Mesendoderm (in vitro differentiated cells): ENCODE results near the gene SMARCD3.
A peak's percentile ranks its signal among the peaks of the same experiment; 100 is the strongest.

Experiments used
- DNase-seq: peaks from one replicate; pipeline ENCODE4 v3.0.0; 2013
- H2AK5ac ChIP-seq: 2 replicates; pipeline ENCODE4 v1.6.1; 2013; ENCODE audit warnings: low read length, inconsistent platforms
- H2BK120ac ChIP-seq: 2 replicates; pipeline ENCODE4 v1.6.1; 2013; ENCODE audit warnings: low read depth, mild to moderate bottlenecking, low read length, moderate library complexity, mixed read lengths
- H2BK15ac ChIP-seq: replicated peaks from 2 replicates; pipeline ENCODE4 v1.6.1; 2013; ENCODE audit warnings: low read depth, mild to moderate bottlenecking, moderate library complexity
- H2BK5ac ChIP-seq: 2 replicates; pipeline ENCODE4 v1.6.1; 2013; ENCODE audit warnings: low read length, inconsistent platforms
- H3K18ac ChIP-seq: 2 replicates; pipeline ENCODE4 v1.6.1; 2013; ENCODE audit warnings: mild to moderate bottlenecking, low read length, mixed read lengths
- H3K23ac ChIP-seq: one replicate; pipeline ENCODE4 v1.6.1; 2013; ENCODE audit warnings: low read length
- H3K27ac ChIP-seq: 2 replicates; pipeline ENCODE4 v1.5.1; 2013; ENCODE audit warnings: low read depth, mild to moderate bottlenecking, inconsistent platforms, low read length, moderate library complexity
- H3K27me3 ChIP-seq: 2 replicates; pipeline ENCODE4 v1.6.1; 2013; ENCODE audit warnings: low read length, control low read depth, mild to moderate bottlenecking, inconsistent platforms; ENCODE audit not compliant: insufficient read depth, poor library complexity
- H3K36me3 ChIP-seq: 2 replicates; pipeline ENCODE4 v1.6.1; 2013; ENCODE audit warnings: low read length, inconsistent platforms; ENCODE audit not compliant: control insufficient read depth, insufficient read depth
- H3K4ac ChIP-seq: one replicate; pipeline ENCODE4 v1.6.1; 2013; ENCODE audit warnings: low read depth, mild to moderate bottlenecking, low read length, moderate library complexity
- H3K4me1 ChIP-seq: 2 replicates; pipeline ENCODE4 v1.6.1; 2013; ENCODE audit warnings: low read depth, low read length, inconsistent platforms; ENCODE audit not compliant: control insufficient read depth
- H3K4me2 ChIP-seq: 2 replicates; pipeline ENCODE4 v1.6.1; 2013; ENCODE audit warnings: low read length
- H3K4me3 ChIP-seq: 2 replicates; pipeline ENCODE4 v1.5.1; 2013; ENCODE audit warnings: mild to moderate bottlenecking, low read length
- H3K56ac ChIP-seq: one replicate; pipeline ENCODE4 v1.6.1; 2013; ENCODE audit warnings: low read length
- H3K79me1 ChIP-seq: 2 replicates; pipeline ENCODE4 v1.6.1; 2013; ENCODE audit warnings: low read length, inconsistent platforms
- H3K79me2 ChIP-seq: 2 replicates; pipeline ENCODE4 v1.6.1; 2013; ENCODE audit warnings: mild to moderate bottlenecking, low read length; ENCODE audit not compliant: control insufficient read depth, insufficient read depth
- H3K9ac ChIP-seq: 2 replicates; pipeline ENCODE4 v1.6.1; 2013; ENCODE audit warnings: low read length, inconsistent platforms
- H4K5ac ChIP-seq: one replicate; pipeline ENCODE4 v1.6.1; 2013; ENCODE audit warnings: low read length
- H4K8ac ChIP-seq: one replicate; pipeline ENCODE4 v1.6.1; 2013; ENCODE audit warnings: low read depth, mild to moderate bottlenecking, control low read depth, low read length, moderate library complexity
- WGBS: extraction: QIAGEN DNeasy Blood & Tissue Kit; methylation state at CpG from one replicate; pipeline ENCODE4 v1.1.7; 2013; ENCODE audit warnings: low lambda C conversion rate, missing lambda C conversion rate; ENCODE audit not compliant: insufficient coverage; ENCODE audit errors: extremely low coverage; 5-methylcytosine and 5-hydroxymethylcytosine counted together

The SMARCD3 gene

GRCh38 chr7:151271699-151272355 is 23.3 kb upstream of the SMARCD3 start:
- H3K27ac ChIP-seq: no peak overlapping the region
- peak; percentile 17 for DNase-seq

GRCh38 chr7:151269511-151269910 is 21.0 kb upstream of the SMARCD3 start:
- H4K8ac ChIP-seq: no peak overlapping the region
- H3K4ac ChIP-seq: no peak overlapping the region
- H3K9ac ChIP-seq: no peak overlapping the region
- H3K27me3 ChIP-seq: no peaks in the 10 kb centered on the region
- H3K56ac ChIP-seq: no peak overlapping the region
- H4K5ac ChIP-seq: no peak overlapping the region
- no peak overlapping the region for H2BK120ac ChIP-seq
- H2AK5ac ChIP-seq: no peak overlapping the region
- no peaks in the 10 kb centered on the region for H3K79me1 ChIP-seq
- no peaks in the 10 kb centered on the region for H3K79me2 ChIP-seq
- H3K18ac ChIP-seq: no peak overlapping the region
- H3K4me3 ChIP-seq: no peak overlapping the region
- no peak overlapping the region for H2BK15ac ChIP-seq
- no peak overlapping the region for H3K27ac ChIP-seq
- H3K36me3 ChIP-seq: no peaks in the 10 kb centered on the region
- no peak overlapping the region for H2BK5ac ChIP-seq
- no peak for DNase-seq
- no peak overlapping the region for H3K23ac ChIP-seq
- H3K4me1 ChIP-seq: no peaks in the 10 kb centered on the region
- no CpG with 5 or more reads among the region's 10 CpGs for WGBS
- H3K4me2 ChIP-seq: no peak overlapping the region

More at GRCh38 chr7:151271699-151272355, 23.3 kb upstream of the SMARCD3 start:
- Histone ChIP-seq H2BK5ac (no peak overlapping the region), H3K79me1 (no peaks in the 10 kb centered on the region), H3K23ac (no peak overlapping the region), H3K4ac (no peak overlapping the region), H3K56ac (no peak overlapping the region), H3K9ac (no peak overlapping the region), H4K5ac (no peak overlapping the region), H3K4me1 (peaks cover 2% of the 10 kb centered on the region), H3K36me3 (no peaks in the 10 kb centered on the region), H4K8ac (no peak overlapping the region), H3K4me2 (no peak overlapping the region), H2AK5ac (no peak overlapping the region), H3K27me3 (no peaks in the 10 kb centered on the region), H2BK15ac (no peak overlapping the region), H2BK120ac (no peak overlapping the region), H3K18ac (no peak overlapping the region), H3K79me2 (no peaks in the 10 kb centered on the region), H3K4me3 (no peak overlapping the region)
- no CpG with 5 or more reads among the region's 7 CpGs for WGBS

GRCh38 chr7:151265351-151265931 is 16.9 kb upstream of the SMARCD3 start:
- H3K23ac ChIP-seq: no peak overlapping the region

GRCh38 chr7:151264615-151265014 is 16.1 kb upstream of the SMARCD3 start:
- Histone ChIP-seq H3K9ac (no peak overlapping the region), H3K18ac (no peak overlapping the region), H3K27ac (no peak overlapping the region), H3K4ac (no peak overlapping the region), H2BK5ac (no peak overlapping the region), H3K36me3 (no peaks in the 10 kb centered on the region), H3K4me2 (no peak overlapping the region), H2BK120ac (no peak overlapping the region), H3K27me3 (no peaks in the 10 kb centered on the region), H2AK5ac (no peak overlapping the region), H3K4me1 (peaks cover 2% of the 10 kb centered on the region), H3K23ac (no peak overlapping the region), H2BK15ac (no peak overlapping the region), H3K56ac (no peak overlapping the region), H4K8ac (no peak overlapping the region), H3K79me2 (no peaks in the 10 kb centered on the region), H3K4me3 (no peak overlapping the region), H4K5ac (no peak overlapping the region), H3K79me1 (no peaks in the 10 kb centered on the region)
- WGBS: no CpG with 5 or more reads among the region's 5 CpGs
- no peak for DNase-seq

More at GRCh38 chr7:151265351-151265931, 16.9 kb upstream of the SMARCD3 start:
- H3K4me2 ChIP-seq: no peak overlapping the region
- H3K18ac ChIP-seq: no peak overlapping the region
- no peaks in the 10 kb centered on the region for H3K36me3 ChIP-seq
- no peak for DNase-seq
- no peak overlapping the region for H3K4ac ChIP-seq
- H2BK15ac ChIP-seq: no peak overlapping the region
- H3K9ac ChIP-seq: no peak overlapping the region
- no peak overlapping the region for H2BK120ac ChIP-seq
- H4K5ac ChIP-seq: no peak overlapping the region
- H3K56ac ChIP-seq: peak overlapping the region; percentile 7
- no peak overlapping the region for H4K8ac ChIP-seq
- WGBS: no CpG with 5 or more reads among the region's 9 CpGs
- H3K79me1 ChIP-seq: no peaks in the 10 kb centered on the region
- H3K27ac ChIP-seq: no peak overlapping the region
- H3K79me2 ChIP-seq: no peaks in the 10 kb centered on the region
- no peak overlapping the region for H2AK5ac ChIP-seq
- no peak overlapping the region for H2BK5ac ChIP-seq
- no peaks in the 10 kb centered on the region for H3K27me3 ChIP-seq
- peaks cover 2% of the 10 kb centered on the region for H3K4me1 ChIP-seq
- no peak overlapping the region for H3K4me3 ChIP-seq

GRCh38 chr7:151261529-151261928 is 13.0 kb upstream of the SMARCD3 start:
- no CpG with 5 or more reads among the region's 10 CpGs for WGBS
- H3K79me1 ChIP-seq: no peaks in the 10 kb centered on the region
- no peak for DNase-seq

More at GRCh38 chr7:151261529-151261928, 13.0 kb upstream of the SMARCD3 start:
- Histone ChIP-seq H3K9ac (no peak overlapping the region), H2BK5ac (no peak overlapping the region), H3K36me3 (no peaks in the 10 kb centered on the region), H3K23ac (no peak overlapping the region), H3K27ac (no peak overlapping the region), H3K4me2 (no peak overlapping the region), H4K5ac (no peak overlapping the region), H3K4me3 (no peak overlapping the region), H3K4me1 (peaks cover 2% of the 10 kb centered on the region), H2AK5ac (no peak overlapping the region), H3K79me2 (no peaks in the 10 kb centered on the region), H4K8ac (no peak overlapping the region), H3K27me3 (no peaks in the 10 kb centered on the region), H2BK15ac (no peak overlapping the region), H2BK120ac (no peak overlapping the region), H3K4ac (no peak overlapping the region), H3K18ac (no peak overlapping the region), H3K56ac (peak overlapping the region; percentile 35)
